Endothelial cell of umbilical vein (primary cell): Measurements from ENCODE around the gene MAST1. TPM values are rescaled to one million over a fixed set of nuclear protein-coding genes. Genes with fewer than 3 reads are reported as not detected.

Source experiments
- BruUV-seq: library from RNA; stranded (reverse); fragments of 400-500 nt; replicated peaks from 2 replicates; lab custom pipeline; 2021; lab: Mats Ljungman, UMichigan
- CTCF ChIA-PET: fragments of 300-600, 350-600 bp; sonication (Branson Sonifier 250); formaldehyde crosslinking; loops from one replicate; lab custom pipeline; 2021; ENCODE audit warnings: antibody characterized with exemption, inconsistent platforms; lab: Charles Lee
- POLR2A ChIA-PET: fragments of 300-600, 350-600 bp; sonication (Branson Sonifier 250); formaldehyde crosslinking; loops from one replicate; lab custom pipeline; 2021; ENCODE audit warnings: antibody characterized with exemption, inconsistent platforms; lab: Charles Lee
- DNase-seq: peaks from one replicate; pipeline ENCODE4 v3.0.0-alpha.2; 2011; ENCODE audit warnings: low read depth, low spot score
- FAIRE-seq: peaks from 2 replicates; lab custom pipeline; 2011; peaks lifted over from hg19 to GRCh38; lab: Jason Lieb, UNC
- H2AFZ ChIP-seq: 2 replicates; pipeline ENCODE4 v1.6.0; 2012; ENCODE audit warnings: low read depth, low read length, control low read depth, inconsistent platforms
- H3K27ac ChIP-seq: 2 replicates; pipeline ENCODE4 v1.5.1; 2011; ENCODE audit warnings: low read depth, mild to moderate bottlenecking, control low read depth, low read length, moderate library complexity; ENCODE audit not compliant: insufficient read depth
- H3K27me3 ChIP-seq, 2 experiments: 2 replicates each; pipeline versions ENCODE4 v1.6.0 to v1.6.1; 2011; ENCODE audit warnings: low read length in 2 of 2, mixed read lengths in 1 of 2; ENCODE audit not compliant: control insufficient read depth in 2 of 2, insufficient read depth in 2 of 2
- H3K36me3 ChIP-seq, 2 experiments: 2 replicates in 1 of 2; 3 replicates in 1 of 2; pipeline ENCODE4 v1.5.1; 2011; ENCODE audit warnings: low read length in 2 of 2, mild to moderate bottlenecking in 1 of 2, moderate library complexity in 1 of 2; ENCODE audit not compliant: control insufficient read depth in 2 of 2, insufficient read depth in 2 of 2; ENCODE audit errors: extremely low read depth in 1 of 2
- H3K4me1 ChIP-seq: 3 replicates; pipeline ENCODE4 v1.5.1; 2011; ENCODE audit warnings: mild to moderate bottlenecking, low read length; ENCODE audit not compliant: control insufficient read depth, insufficient read depth; ENCODE audit errors: extremely low read depth
- H3K4me2 ChIP-seq: 2 replicates; pipeline ENCODE4 v1.6.1; 2011; ENCODE audit warnings: low read length, control low read depth, mixed read lengths; ENCODE audit not compliant: insufficient read depth
- H3K4me3 ChIP-seq, 3 experiments: fragments of 200-600 bp in 1 of 3; sonication (generic), shearing (Covaris generic) in 1 of 3; replicated peaks in 1 of 3; 2 replicates each; pipeline ENCODE4 v1.5.1; 2011 to 2016; ENCODE audit warnings: control low read depth in 3 of 3, low read length in 3 of 3, mild to moderate bottlenecking in 2 of 3, inconsistent platforms in 1 of 3, low read depth in 1 of 3, moderate library complexity in 1 of 3; ENCODE audit not compliant: insufficient read depth in 1 of 3
- H3K79me2 ChIP-seq: 2 replicates; pipeline ENCODE4 v1.6.0; 2012; ENCODE audit warnings: low read length, inconsistent platforms; ENCODE audit not compliant: control insufficient read depth, insufficient read depth
- H3K9ac ChIP-seq: replicated peaks from 2 replicates; pipeline ENCODE3; 2011; ENCODE audit warnings: low read length, control low read depth; ENCODE audit not compliant: insufficient read depth; ENCODE audit errors: extremely low read depth
- H3K9me1 ChIP-seq: replicated peaks from 3 replicates; pipeline ENCODE4 v1.6.0; 2011; ENCODE audit warnings: mild to moderate bottlenecking, low read length; ENCODE audit not compliant: control insufficient read depth, insufficient read depth; ENCODE audit errors: extremely low read depth
- H3K9me3 ChIP-seq: replicated peaks from 2 replicates; pipeline ENCODE4 v1.5.1; 2012; ENCODE audit warnings: low read length, inconsistent platforms; ENCODE audit not compliant: control insufficient read depth, insufficient read depth
- H4K20me1 ChIP-seq: replicated peaks from 2 replicates; pipeline ENCODE3; 2011; ENCODE audit warnings: mild to moderate bottlenecking, low read length; ENCODE audit not compliant: control insufficient read depth, insufficient read depth; ENCODE audit errors: extremely low read depth
- CTCF ChIP-seq, 2 donors: IDR thresholded peaks; 1 replicate in 1 of 2; 2 replicates in 1 of 2; pipeline ENCODE4 v1.5.1; 2011; ENCODE audit warnings: low read length in 2 of 2, mild to moderate bottlenecking in 2 of 2, moderate library complexity in 2 of 2, control low read depth in 1 of 2, inconsistent platforms in 1 of 2, low read depth in 1 of 2; ENCODE audit not compliant: insufficient read depth in 1 of 2; ENCODE audit errors: extremely low read depth in 1 of 2
- EZH2 ChIP-seq: IDR thresholded peaks from 2 replicates; pipeline ENCODE4 v1.6.1; 2012; ENCODE audit warnings: borderline replicate concordance, low read depth, mild to moderate bottlenecking, moderate library complexity, low read length, inconsistent platforms; ENCODE audit not compliant: severe bottlenecking
- FOS ChIP-seq: IDR thresholded peaks from 2 replicates; pipeline ENCODE4 v1.6.1; 2011; ENCODE audit warnings: mild to moderate bottlenecking, low read length, moderate library complexity, borderline replicate concordance; ENCODE audit not compliant: insufficient read depth
- GATA2 ChIP-seq: IDR thresholded peaks from 2 replicates; pipeline ENCODE4 v1.7.0; 2011; ENCODE audit warnings: low read depth, mild to moderate bottlenecking, moderate library complexity, mixed read lengths, low read length; ENCODE audit not compliant: insufficient read length, insufficient read depth
- JUN ChIP-seq: IDR thresholded peaks from 2 replicates; pipeline ENCODE4 v1.6.1; 2011; ENCODE audit warnings: borderline replicate concordance, low read depth; ENCODE audit not compliant: insufficient read length, insufficient read depth
- MAX ChIP-seq: IDR thresholded peaks from 2 replicates; pipeline ENCODE4 v1.6.1; 2011; ENCODE audit not compliant: insufficient read depth, insufficient read length
- MYC ChIP-seq: IDR thresholded peaks from one replicate; pipeline ENCODE4 v1.6.1; 2011; ENCODE audit warnings: mild to moderate bottlenecking, low read depth, low read length
- POLR2A ChIP-seq: IDR thresholded peaks from 2 replicates; pipeline ENCODE4 v1.6.1; 2012; ENCODE audit warnings: low read depth, mild to moderate bottlenecking, control low read depth, low read length
- POLR2AphosphoS5 ChIP-seq: IDR thresholded peaks from 2 replicates; pipeline ENCODE4 v1.6.1; 2012; ENCODE audit warnings: low read depth, mild to moderate bottlenecking, control low read depth, low read length, moderate library complexity; ENCODE audit not compliant: insufficient read depth
- dilution Hi-C: fragments of 300-500 bp; cut with MboI; formaldehyde crosslinking; loops from one replicate; pipeline ENCODE4 v1.15.0; 2019; ENCODE audit warnings: low sequenced_read_pairs; ENCODE audit not compliant: extremely low pct_ligation_motif_present
- intact Hi-C: fragments of 100-400 bp; cut with micrococcal nuclease; formaldehyde crosslinking; loops from one replicate; pipeline ENCODE4 v1.10.0; 2022
- polyA plus RNA-seq, 4 experiments: library from polyadenylated mRNA; depleted of rRNA in 3 of 4; stranded (reverse) in 3 of 4; unstranded in 1 of 4; fragments of >200 nt; gene quantifications; 2 replicates each; pipeline versions ENCODE4 v1.2.1 to v1.2.3, GENCODE V29; 2011 to 2012; ENCODE audit warnings: missing spikeins in 1 of 4
- total RNA-seq: library from RNA; stranded (reverse); gene quantifications from 2 replicates; pipeline ENCODE4 v1.2.3, GENCODE V29; 2021

MAST1 gene
- total and polyA plus RNA-seq, 2 donors (not counting 3 experiments of a cell fraction or from before 2014, with no cell fraction given): 0.13 to 0.46 TPM

GRCh38 chr19:12912571-12912970, 74.3 kb downstream of the MAST1 start:
- no peak overlapping the region for H3K27ac ChIP-seq
- no peak overlapping the region for H2AFZ ChIP-seq
- H3K9me3 ChIP-seq: no peaks in the 10 kb centered on the region
- no peaks in the 10 kb centered on the region for H3K9me1 ChIP-seq
- intact Hi-C loops: no loop called here
- no peaks in the 10 kb centered on the region for H3K79me2 ChIP-seq
- peaks cover 3% of the 10 kb centered on the region in 2 experiments for H3K27me3 ChIP-seq
- BruUV-seq: no TSS peak
- CTCF ChIA-PET: interaction anchor here (0.8 kb wide), 1 partner anchor 10 kb away, joined by 4 read pairs; no protein-coding TSS in a partner anchor
- FAIRE-seq (no peak), DNase-seq (no peak)
- no peaks in the 10 kb centered on the region for H3K4me1 ChIP-seq
- no peaks in the 10 kb centered on the region for H4K20me1 ChIP-seq
- no peaks in the 10 kb centered on the region for H3K36me3 ChIP-seq
- H3K9ac ChIP-seq: no peak overlapping the region
- dilution Hi-C loops: no loop called here
- H3K4me2 ChIP-seq: no peak overlapping the region
- no peak overlapping the region for H3K4me3 ChIP-seq
- POLR2A ChIA-PET: no interaction called here
- no peak for TF ChIP-seq MAX
- no peak for TF ChIP-seq JUN
- no peak for TF ChIP-seq GATA2
- no peak for TF ChIP-seq EZH2
- TF ChIP-seq POLR2AphosphoS5: no peak
- TF ChIP-seq MYC: no peak
- TF ChIP-seq POLR2A: no peak
- no peak for TF ChIP-seq FOS
- TF ChIP-seq CTCF (IDR thresholded peaks at IDR 0.05; ENCODE audit: extremely low read depth in 1 of 2, insufficient read depth in 1 of 2, low read depth in 1 of 2, low read length in 2 of 2): no peak
